Mesenchymal stem cell (in vitro differentiated cells and primary cell): ENCODE measurements around the gene ETV6.
A peak's percentile ranks its signal among the peaks of the same experiment; 100 is the strongest.

Experiments used
- DNase-seq: peaks from one replicate; pipeline ENCODE4 v3.0.0-alpha.2; 2013
- H2AFZ ChIP-seq: one replicate; pipeline ENCODE4 v1.6.1; 2013; ENCODE audit warnings: low read depth, mild to moderate bottlenecking, control low read depth, inconsistent platforms, low read length, moderate library complexity
- H2AK5ac ChIP-seq: 2 replicates; pipeline ENCODE4 v1.6.1; 2013; ENCODE audit warnings: low read length, moderate library complexity, mild to moderate bottlenecking, inconsistent platforms; ENCODE audit not compliant: severe bottlenecking
- H2BK120ac ChIP-seq: one replicate; pipeline ENCODE4 v1.6.1; 2013; ENCODE audit warnings: low read depth, mild to moderate bottlenecking, inconsistent platforms, low read length, moderate library complexity
- H2BK12ac ChIP-seq, 2 experiments: one replicate each; pipeline ENCODE4 v1.6.1; 2013; ENCODE audit warnings: inconsistent platforms in 2 of 2, low read length in 2 of 2, mild to moderate bottlenecking in 2 of 2, moderate library complexity in 2 of 2, control low read depth in 1 of 2
- H2BK15ac ChIP-seq: one replicate; pipeline ENCODE4 v1.6.1; 2013; ENCODE audit warnings: mild to moderate bottlenecking, low read depth, inconsistent platforms; ENCODE audit not compliant: poor library complexity, severe bottlenecking
- H2BK5ac ChIP-seq: 2 replicates; pipeline ENCODE4 v1.6.1; 2013; ENCODE audit warnings: low read depth, mild to moderate bottlenecking, low read length, control low read depth, inconsistent platforms; ENCODE audit not compliant: poor library complexity, severe bottlenecking
- H3K14ac ChIP-seq, 2 experiments: one replicate each; pipeline ENCODE4 v1.6.1; 2013; ENCODE audit warnings: inconsistent platforms in 2 of 2, low read length in 2 of 2, control low read depth in 1 of 2, mild to moderate bottlenecking in 1 of 2, moderate library complexity in 1 of 2
- H3K18ac ChIP-seq, 2 experiments: one replicate each; pipeline ENCODE4 v1.6.1; 2013; ENCODE audit warnings: inconsistent platforms in 2 of 2, low read length in 2 of 2, control low read depth in 1 of 2, low read depth in 1 of 2, mild to moderate bottlenecking in 1 of 2
- H3K23ac ChIP-seq, 2 experiments: one replicate each; pipeline ENCODE4 v1.6.1; 2013; ENCODE audit warnings: inconsistent platforms in 2 of 2, low read length in 2 of 2, mild to moderate bottlenecking in 2 of 2, moderate library complexity in 2 of 2, control low read depth in 1 of 2
- H3K27ac ChIP-seq: 2 replicates; pipeline ENCODE4 v1.5.1; 2013; ENCODE audit warnings: mild to moderate bottlenecking, moderate library complexity, low read length, control low read depth, inconsistent platforms; ENCODE audit not compliant: poor library complexity, severe bottlenecking
- H3K27me3 ChIP-seq, 2 experiments: 2 replicates each; pipeline versions ENCODE4 v1.6.1 to v1.7.0; 2013; ENCODE audit warnings: low read length in 2 of 2, mild to moderate bottlenecking in 2 of 2, moderate library complexity in 2 of 2, control low read depth in 1 of 2, inconsistent platforms in 1 of 2; ENCODE audit not compliant: control insufficient read depth in 1 of 2, insufficient read depth in 1 of 2
- H3K36me3 ChIP-seq, 2 experiments: 2 replicates each; pipeline versions ENCODE4 v1.6.1 to v1.7.0; 2013; ENCODE audit warnings: low read length in 2 of 2, control low read depth in 1 of 2, inconsistent platforms in 1 of 2, low read depth in 1 of 2, mild to moderate bottlenecking in 1 of 2; ENCODE audit not compliant: insufficient read depth in 2 of 2, control insufficient read depth in 1 of 2
- H3K4ac ChIP-seq, 2 experiments: one replicate each; pipeline ENCODE4 v1.6.1; 2013; ENCODE audit warnings: inconsistent platforms in 2 of 2, low read length in 2 of 2, mild to moderate bottlenecking in 2 of 2, moderate library complexity in 2 of 2, control low read depth in 1 of 2, low read depth in 1 of 2
- H3K4me1 ChIP-seq: 2 replicates; pipeline ENCODE4 v1.6.1; 2013; ENCODE audit warnings: low read depth, low read length, control low read depth; ENCODE audit not compliant: control insufficient read depth, insufficient read depth
- H3K4me2 ChIP-seq: 2 replicates; pipeline ENCODE4 v1.6.1; 2013; ENCODE audit warnings: low read length, mild to moderate bottlenecking, inconsistent platforms; ENCODE audit not compliant: poor library complexity, severe bottlenecking
- H3K4me3 ChIP-seq, 2 experiments: 2 replicates each; pipeline versions ENCODE4 v1.5.1 to v1.7.0; 2013; ENCODE audit warnings: low read length in 2 of 2, mild to moderate bottlenecking in 2 of 2, control low read depth in 1 of 2, low read depth in 1 of 2; ENCODE audit not compliant: insufficient read depth in 1 of 2
- H3K79me1 ChIP-seq: replicated peaks from 2 replicates; pipeline ENCODE4 v1.6.1; 2013; ENCODE audit warnings: mild to moderate bottlenecking, control low read depth, low read length, inconsistent platforms; ENCODE audit not compliant: poor library complexity, severe bottlenecking
- H3K9ac ChIP-seq: 2 replicates; pipeline ENCODE4 v1.7.0; 2013; ENCODE audit warnings: mild to moderate bottlenecking, low read length, moderate library complexity
- H3K9me3 ChIP-seq: 2 replicates; pipeline ENCODE4 v1.7.0; 2013; ENCODE audit warnings: mild to moderate bottlenecking, low read length; ENCODE audit not compliant: control insufficient read depth
- H4K8ac ChIP-seq: one replicate; pipeline ENCODE4 v1.6.1; 2013; ENCODE audit warnings: inconsistent platforms, mild to moderate bottlenecking, low read length, moderate library complexity
- H4K91ac ChIP-seq: one replicate; pipeline ENCODE4 v1.6.1; 2013; ENCODE audit warnings: mild to moderate bottlenecking, low read length, inconsistent platforms
- WGBS: methylation state at CpG from one replicate; pipeline ENCODE4 v1.1.7; 2013; ENCODE audit warnings: mixed read lengths; 5-methylcytosine and 5-hydroxymethylcytosine counted together

ETV6 gene

DNA sequence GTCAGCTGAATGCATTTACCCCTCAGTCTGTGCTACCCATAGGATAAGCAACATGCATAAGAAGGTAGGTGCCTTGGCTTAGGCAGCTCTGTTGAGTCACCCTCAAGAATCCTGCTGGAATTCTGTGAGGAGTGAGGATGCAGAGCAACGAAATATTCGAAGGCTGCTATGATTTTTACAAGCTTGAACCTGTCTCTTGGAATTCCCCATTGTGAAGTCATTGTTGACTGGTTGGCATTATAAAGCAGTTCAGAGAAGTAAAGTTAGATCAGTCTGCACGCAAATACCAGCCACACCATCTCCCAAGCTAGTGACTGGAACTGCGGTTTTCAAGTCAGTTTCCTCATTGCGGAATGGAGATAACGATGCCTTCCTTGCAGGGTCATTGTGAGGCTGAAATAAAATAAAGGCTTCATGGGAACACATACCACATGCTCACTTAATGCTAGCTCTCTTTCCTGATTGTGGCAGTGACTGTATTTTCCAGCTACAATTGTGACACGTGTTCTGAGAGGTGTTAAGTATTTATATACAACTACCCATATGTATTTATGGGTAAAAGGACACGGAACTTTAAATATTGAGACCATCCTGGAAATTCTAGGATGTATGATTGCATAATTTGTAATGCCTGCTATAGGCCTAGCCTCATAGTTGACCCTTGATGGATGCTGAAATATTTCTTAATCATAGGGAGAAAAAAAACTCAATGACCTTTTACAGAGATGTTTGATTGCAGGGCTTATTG, 96.7 kb downstream of the ETV6 start:
- Histone ChIP-seq H2BK5ac (no peak overlapping the region), H2AFZ (no peak overlapping the region), H3K27me3 (no peaks in the 10 kb centered on the region), H3K4me2 (no peak overlapping the region), H3K23ac (no peak overlapping the region), H2BK15ac (no peak overlapping the region), H3K4me1 (peaks cover 2% of the 10 kb centered on the region), H2BK120ac (no peak overlapping the region), H3K18ac (no peak overlapping the region), H3K27ac (no peak overlapping the region), H3K9me3 (no peaks in the 10 kb centered on the region), H3K9ac (no peak overlapping the region), H2BK12ac (no peak overlapping the region), H4K91ac (no peak overlapping the region), H3K14ac (no peak overlapping the region), H3K36me3 (no peaks in the 10 kb centered on the region), H3K4ac (no peak overlapping the region), H3K4me3 (no peak overlapping the region), H2AK5ac (no peak overlapping the region), H3K79me1 (peaks cover 27% of the 10 kb centered on the region), H4K8ac (no peak overlapping the region)
- DNase-seq, result peak; percentile 38
- WGBS, result 84% methylated on average over 6 of the region's 8 CpGs

DNA sequence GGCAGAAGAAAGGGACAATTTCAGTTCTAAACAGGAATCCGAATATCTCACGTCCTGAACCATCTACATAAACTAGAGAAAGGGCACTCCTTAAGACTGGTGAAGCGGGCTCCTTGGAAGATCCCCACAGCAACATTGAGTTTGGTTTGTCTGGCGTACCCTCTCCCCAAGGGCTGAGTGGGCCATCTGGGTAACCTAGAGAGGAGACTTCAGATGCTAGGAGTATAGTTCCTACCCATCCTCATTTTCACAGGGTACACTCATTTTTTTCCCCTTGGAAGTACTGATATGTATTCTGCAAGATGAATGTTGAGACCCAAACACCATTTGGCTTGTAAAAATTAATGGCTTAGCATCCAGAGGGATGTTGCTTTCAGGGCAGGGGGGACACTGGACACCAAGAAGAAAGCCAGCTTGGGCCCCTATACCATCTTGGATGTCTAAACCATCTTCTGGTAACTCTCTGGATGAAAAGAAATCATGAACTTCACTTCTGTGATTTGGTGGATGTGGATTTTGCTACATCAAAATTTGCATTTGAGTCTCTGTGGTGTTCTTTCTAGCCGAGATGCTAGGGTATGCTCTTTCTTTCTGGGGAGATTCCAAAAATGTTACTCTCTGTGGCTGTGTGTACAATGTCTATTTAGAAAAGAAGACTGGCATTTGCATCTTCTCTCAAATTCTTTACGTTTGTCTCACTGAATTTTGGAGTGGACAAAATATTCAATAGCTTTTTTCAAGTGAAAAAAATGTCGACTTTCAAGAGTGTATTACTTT, 97.7 kb downstream of the ETV6 start:
- no peak overlapping the region for H2AK5ac ChIP-seq
- H2BK15ac ChIP-seq, result no peak overlapping the region
- H2AFZ ChIP-seq, result no peak overlapping the region
- no peaks in the 10 kb centered on the region for H3K27me3 ChIP-seq
- no peak overlapping the region for H3K27ac ChIP-seq
- H3K18ac ChIP-seq, result no peak overlapping the region
- H4K8ac ChIP-seq, result no peak overlapping the region
- no peaks in the 10 kb centered on the region for H3K9me3 ChIP-seq
- no peak overlapping the region for H4K91ac ChIP-seq
- H2BK120ac ChIP-seq, result no peak overlapping the region
- H3K4me3 ChIP-seq, result no peak overlapping the region
- 95% methylated on average over 7 of the region's 7 CpGs for WGBS
- no peak overlapping the region for H2BK12ac ChIP-seq
- no peak overlapping the region for H3K4me2 ChIP-seq
- peaks cover 29% of the 10 kb centered on the region for H3K79me1 ChIP-seq
- no peak overlapping the region for H3K14ac ChIP-seq
- no peaks in the 10 kb centered on the region for H3K4me1 ChIP-seq
- no peak overlapping the region for H3K23ac ChIP-seq
- H3K36me3 ChIP-seq, result no peaks in the 10 kb centered on the region
- DNase-seq, result no peak
- H2BK5ac ChIP-seq, result no peak overlapping the region
- H3K4ac ChIP-seq, result no peak overlapping the region
- H3K9ac ChIP-seq, result no peak overlapping the region

DNA sequence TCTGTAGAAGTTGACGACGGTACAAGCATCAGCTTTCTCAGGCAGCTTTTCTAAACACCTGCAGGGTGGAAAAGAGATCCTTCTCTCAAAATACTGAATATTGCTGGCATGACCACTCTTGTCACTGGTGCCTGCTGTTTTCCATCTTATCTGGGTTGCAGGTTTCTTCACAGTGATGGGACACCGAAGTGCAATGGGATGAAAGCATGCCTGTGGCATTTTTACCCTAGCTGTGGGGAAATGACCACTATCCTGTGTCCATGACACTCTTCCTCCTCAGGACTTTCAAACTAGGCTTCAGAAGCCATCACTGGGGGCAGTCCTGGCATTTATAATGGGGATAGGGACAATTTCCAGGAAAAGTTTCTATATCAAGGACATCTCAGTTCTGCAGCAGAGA, 98.5 kb downstream of the ETV6 start:
- no peak for DNase-seq
- Histone ChIP-seq H2AFZ (no peak overlapping the region), H2BK12ac (no peak overlapping the region), H2BK15ac (no peak overlapping the region), H3K4me1 (no peaks in the 10 kb centered on the region), H3K9ac (no peak overlapping the region), H3K18ac (no peak overlapping the region), H3K4me2 (no peak overlapping the region), H3K27me3 (no peaks in the 10 kb centered on the region), H3K36me3 (peaks cover 0 to 6% of the 10 kb centered on the region in 2 experiments), H3K4ac (no peak overlapping the region), H3K9me3 (no peaks in the 10 kb centered on the region), H4K91ac (no peak overlapping the region), H3K14ac (no peak overlapping the region), H2AK5ac (no peak overlapping the region), H3K27ac (no peak overlapping the region), H3K4me3 (no peak overlapping the region), H2BK120ac (no peak overlapping the region), H3K23ac (no peak overlapping the region), H2BK5ac (no peak overlapping the region), H3K79me1 (peaks cover 35% of the 10 kb centered on the region), H4K8ac (no peak overlapping the region)
- WGBS, result 100% methylated on average over 3 of the region's 3 CpGs

DNA sequence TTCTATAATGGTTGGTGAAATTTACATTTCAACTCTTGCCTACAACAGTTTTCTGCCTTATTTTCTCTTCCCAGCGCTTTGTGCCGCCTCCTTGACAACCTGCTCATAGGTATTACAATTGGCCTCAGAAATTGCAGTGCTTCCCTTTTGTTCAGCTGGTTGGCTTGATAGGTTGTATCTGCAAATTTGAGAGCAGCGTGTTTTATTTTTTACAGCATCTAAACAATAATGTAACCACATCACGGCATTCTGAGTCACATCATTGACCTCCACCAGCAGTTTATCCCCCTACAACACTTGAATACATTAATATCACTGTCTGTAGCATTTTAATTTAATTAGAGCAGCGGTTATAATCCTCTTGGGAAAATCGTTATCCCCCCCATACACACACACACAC, 99.4 kb downstream of the ETV6 start:
- Histone ChIP-seq H3K4me3 (no peak overlapping the region), H2BK5ac (no peak overlapping the region), H4K91ac (no peak overlapping the region), H3K4me2 (no peak overlapping the region), H3K27me3 (no peaks in the 10 kb centered on the region), H4K8ac (no peak overlapping the region), H2BK12ac (no peak overlapping the region), H3K14ac (no peak overlapping the region), H2BK15ac (no peak overlapping the region), H2AK5ac (no peak overlapping the region), H3K9ac (no peak overlapping the region), H3K4ac (no peak overlapping the region), H3K23ac (no peak overlapping the region), H3K18ac (no peak overlapping the region), H3K27ac (no peak overlapping the region), H3K79me1 (peaks cover 42% of the 10 kb centered on the region), H3K36me3 (peaks cover 9 to 15% of the 10 kb centered on the region in 2 experiments), H2BK120ac (no peak overlapping the region), H2AFZ (no peak overlapping the region), H3K4me1 (peaks cover 2% of the 10 kb centered on the region), H3K9me3 (no peaks in the 10 kb centered on the region)
- WGBS, result 95% methylated on average over 3 of the region's 6 CpGs
- DNase-seq, result no peak
